Measurements from ENCODE around the gene A4GALT.

Gene A4GALT

GRCh38 chr22:42685941-42686653 is 34.6 kb downstream of the A4GALT start:
- no peak for TF ChIP-seq SIN3A (IDR thresholded peaks at IDR 0.05; ENCODE audit: borderline replicate concordance, insufficient read depth, low read length)
- TF ChIP-seq POLR2AphosphoS5 (IDR thresholded peaks at IDR 0.05; ENCODE audit: low read depth, low read length): no peak
- TF ChIP-seq REST (IDR thresholded peaks at IDR 0.05; ENCODE audit: insufficient read depth in 1 of 2, low read depth in 2 of 2, low read length in 2 of 2): no peak
- TF ChIP-seq FOXP2 (optimal IDR thresholded peaks at IDR 0.05; ENCODE audit: borderline replicate concordance, extremely low read depth, extremely low read length, insufficient read depth): no peak
- no peak for TF ChIP-seq TAF1 (IDR thresholded peaks at IDR 0.05; ENCODE audit: borderline replicate concordance, insufficient read depth, low read length)

DNA sequence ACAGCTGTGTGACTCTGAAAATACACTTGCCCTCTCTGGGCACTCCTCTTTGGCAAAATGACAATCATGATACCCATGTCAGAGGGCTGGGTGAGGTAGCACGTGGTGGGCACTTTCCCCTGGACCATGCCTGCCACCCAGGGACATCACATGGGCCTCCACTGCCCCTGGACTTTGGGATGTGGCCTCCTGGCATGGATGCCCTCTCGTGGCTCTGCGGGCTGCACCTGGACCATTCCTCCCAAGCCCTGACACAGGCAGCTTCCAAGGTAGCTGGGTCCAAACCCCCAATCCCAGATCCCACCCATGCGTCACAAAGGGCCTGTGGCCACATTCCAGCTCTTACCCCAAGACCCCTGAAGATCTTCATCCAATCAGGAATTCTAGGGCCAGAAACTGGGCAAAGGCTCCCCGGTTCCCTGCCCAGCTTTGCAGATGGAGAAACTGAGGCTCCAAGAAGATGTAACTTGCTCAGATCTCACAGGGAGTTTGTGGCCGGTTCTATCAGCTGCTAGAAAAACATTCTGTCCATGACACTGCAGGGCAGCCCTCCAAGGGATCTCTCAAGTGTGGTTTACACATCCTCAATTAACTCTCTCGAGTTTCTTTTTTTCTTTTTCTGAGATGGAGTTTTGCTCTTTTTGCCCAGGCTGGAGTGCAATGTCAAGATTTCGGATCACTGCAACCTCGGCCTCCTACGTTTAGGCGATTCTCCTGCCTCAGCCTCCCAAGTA is 36.0 kb downstream of the A4GALT start:
- TF ChIP-seq POLR2AphosphoS5 (IDR thresholded peaks at IDR 0.05; ENCODE audit: low read depth, low read length) (no peak), FOXP2 (optimal IDR thresholded peaks at IDR 0.05; ENCODE audit: borderline replicate concordance, extremely low read depth, extremely low read length, insufficient read depth) (no peak), REST (IDR thresholded peaks at IDR 0.05; ENCODE audit: insufficient read depth in 1 of 2, low read depth in 2 of 2, low read length in 2 of 2) (no peak), SIN3A (IDR thresholded peaks at IDR 0.05; ENCODE audit: borderline replicate concordance, insufficient read depth, low read length) (no peak), TAF1 (IDR thresholded peaks at IDR 0.05; ENCODE audit: borderline replicate concordance, insufficient read depth, low read length) (no peak)

DNA sequence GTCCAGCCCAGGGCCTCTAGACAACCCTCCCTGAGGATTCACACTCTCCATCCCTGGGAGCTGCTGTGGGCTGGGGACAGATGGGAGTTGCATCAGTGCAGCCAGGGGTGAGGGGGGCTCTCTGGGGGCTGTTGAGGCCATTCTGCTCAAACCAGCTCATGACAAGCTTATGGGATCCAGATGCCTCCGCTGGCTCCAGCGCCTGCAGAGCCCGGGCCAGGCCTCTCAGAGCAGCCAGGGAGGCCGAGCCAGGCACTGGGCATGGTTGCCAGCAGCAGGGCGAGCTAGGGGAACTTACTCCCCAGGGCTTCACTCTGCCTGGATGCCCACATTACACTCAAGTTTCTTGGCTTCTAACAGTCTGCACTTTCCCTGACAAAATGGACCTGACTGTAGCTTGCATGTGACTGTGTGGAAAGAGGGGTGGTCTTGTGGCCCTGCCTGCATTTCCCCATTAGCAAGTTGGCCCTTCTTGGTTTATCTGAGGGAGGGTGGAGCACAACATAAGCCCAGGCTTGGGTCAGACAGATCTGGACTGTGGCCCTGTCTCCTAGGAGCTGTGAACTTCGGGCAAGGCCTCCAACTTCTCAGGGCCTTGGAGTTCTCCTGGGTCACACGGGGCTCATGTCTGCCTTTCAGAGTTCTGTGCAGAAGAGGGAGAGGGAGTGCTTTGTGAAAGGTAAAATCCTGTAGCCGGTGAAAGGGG is 36.9 kb downstream of the A4GALT start:
- no peak for TF ChIP-seq FOXP2 (optimal IDR thresholded peaks at IDR 0.05; ENCODE audit: borderline replicate concordance, extremely low read depth, extremely low read length, insufficient read depth)

- no peak for TF ChIP-seq FOXP2 (optimal IDR thresholded peaks at IDR 0.05; ENCODE audit: borderline replicate concordance, extremely low read depth, extremely low read length, insufficient read depth)
- TF ChIP-seq POLR2AphosphoS5 (IDR thresholded peaks at IDR 0.05; ENCODE audit: low read depth, low read length): no peak
- no peak for TF ChIP-seq REST (IDR thresholded peaks at IDR 0.05; ENCODE audit: insufficient read depth in 1 of 2, low read depth in 2 of 2, low read length in 2 of 2)
- TF ChIP-seq TAF1 (IDR thresholded peaks at IDR 0.05; ENCODE audit: borderline replicate concordance, insufficient read depth, low read length): no peak
- no peak for TF ChIP-seq SIN3A (IDR thresholded peaks at IDR 0.05; ENCODE audit: borderline replicate concordance, insufficient read depth, low read length)
Observed at GRCh38 chr22:42682113-42682851, 38.4 kb downstream of the A4GALT start.

DNA sequence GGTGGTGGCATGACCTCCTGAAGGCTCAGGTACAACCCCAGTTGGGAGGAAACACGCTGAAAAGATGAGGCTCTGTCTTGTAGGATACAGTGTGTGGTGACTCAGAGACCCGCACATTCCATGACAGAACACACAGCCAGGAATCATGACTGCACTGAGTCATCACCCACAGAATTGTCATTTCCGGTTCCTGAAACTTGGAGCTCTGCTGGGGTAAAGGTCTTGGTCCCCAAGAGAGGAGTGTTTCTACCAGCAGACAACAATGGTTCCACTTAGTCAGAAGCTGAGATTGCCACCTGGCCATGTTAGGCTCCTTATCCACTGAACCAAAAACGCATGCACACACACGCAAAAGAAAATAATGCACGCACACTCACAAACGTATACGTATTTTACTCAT is 40.0 kb downstream of the A4GALT start:
- no peak for TF ChIP-seq POLR2AphosphoS5 (IDR thresholded peaks at IDR 0.05; ENCODE audit: low read depth, low read length)
